Naive thymus-derived CD4-positive, alpha-beta T cell (primary cell): Measurements from ENCODE around the gene CFAP57. TPM values are rescaled to one million over a fixed set of nuclear protein-coding genes. Genes with fewer than 3 reads are reported as not detected.

Experiments
- ATAC-seq: fragments of 150-1000 bp; cut with Tn5 transposase; 2 replicates; pipeline ENCODE4 v1.10.0; 2021; ENCODE audit warnings: mild to moderate bottlenecking, moderate library complexity
- CTCF ChIA-PET: fragments of 350-600 bp; sonication (Branson Sonifier 250); formaldehyde crosslinking; loops from one replicate; lab custom pipeline; 2021; ENCODE audit warnings: antibody characterized with exemption; lab: Charles Lee
- POLR2A ChIA-PET: fragments of 350-600 bp; sonication (Branson Sonifier 250); formaldehyde crosslinking; loops from one replicate; lab custom pipeline; 2021; ENCODE audit warnings: antibody characterized with exemption, inconsistent platforms; lab: Charles Lee
- DNase-seq, 9 donors: peaks; one replicate each; pipeline versions ENCODE4 v3.0.0 to v3.0.0-alpha.2; 2020 to 2022; ENCODE audit warnings: mixed read lengths in 1 of 9
- H3K27ac ChIP-seq: one replicate; pipeline ENCODE4 v1.7.0; 2013; ENCODE audit warnings: mild to moderate bottlenecking, low read depth, low read length, moderate library complexity
- H3K27me3 ChIP-seq, 2 donors: one replicate each; pipeline ENCODE4 v1.7.0; 2013; ENCODE audit warnings: low read length in 2 of 2, mild to moderate bottlenecking in 2 of 2, moderate library complexity in 2 of 2; ENCODE audit not compliant: control insufficient read depth in 2 of 2, insufficient read depth in 2 of 2
- H3K36me3 ChIP-seq, 3 experiments: 1 replicate in 2 of 3; 2 replicates in 1 of 3; pipeline ENCODE4 v1.7.0; 2013; ENCODE audit warnings: low read length in 3 of 3, mild to moderate bottlenecking in 3 of 3, moderate library complexity in 1 of 3; ENCODE audit not compliant: insufficient read depth in 3 of 3, control insufficient read depth in 2 of 3
- H3K4me1 ChIP-seq, 2 donors: one replicate each; pipeline ENCODE4 v1.7.0; 2013; ENCODE audit warnings: low read length in 2 of 2, mild to moderate bottlenecking in 2 of 2, moderate library complexity in 1 of 2; ENCODE audit not compliant: control insufficient read depth in 2 of 2, insufficient read depth in 2 of 2
- H3K4me3 ChIP-seq: 2 replicates; pipeline ENCODE4 v1.7.0; 2013; ENCODE audit warnings: mild to moderate bottlenecking, low read length
- H3K9me3 ChIP-seq, 3 experiments: 1 replicate in 2 of 3; 2 replicates in 1 of 3; pipeline ENCODE4 v1.7.0; 2013; ENCODE audit warnings: low read length in 3 of 3; ENCODE audit not compliant: control insufficient read depth in 2 of 3
- H3K27ac Mint-ChIP-seq, 9 donors: one replicate each; pipeline ENCODE4 v1.8.0; 2020 to 2022; ENCODE audit warnings: mixed read lengths in 9 of 9, mild to moderate bottlenecking in 8 of 9, moderate library complexity in 5 of 9, inconsistent platforms in 2 of 9
- H3K27me3 Mint-ChIP-seq, 5 donors: one replicate each; pipeline ENCODE4 v1.8.0; 2021 to 2022; ENCODE audit warnings: mixed read lengths in 5 of 5, mild to moderate bottlenecking in 1 of 5
- H3K36me3 Mint-ChIP-seq, 5 donors: one replicate each; pipeline ENCODE4 v1.8.0; 2020 to 2022; ENCODE audit warnings: mixed read lengths in 5 of 5, mild to moderate bottlenecking in 3 of 5, inconsistent platforms in 1 of 5
- H3K4me1 Mint-ChIP-seq, 7 donors: one replicate each; pipeline ENCODE4 v1.8.0; 2020 to 2022; ENCODE audit warnings: mixed read lengths in 7 of 7, mild to moderate bottlenecking in 3 of 7, inconsistent platforms in 1 of 7
- H3K4me3 Mint-ChIP-seq, 10 donors: one replicate each; pipeline ENCODE4 v1.8.0; 2020 to 2022; ENCODE audit warnings: mild to moderate bottlenecking in 10 of 10, mixed read lengths in 10 of 10, moderate library complexity in 6 of 10, inconsistent platforms in 2 of 10
- H3K9me3 Mint-ChIP-seq, 11 donors: one replicate each; pipeline ENCODE4 v1.8.0; 2020 to 2022; ENCODE audit warnings: mixed read lengths in 11 of 11, mild to moderate bottlenecking in 4 of 11, inconsistent platforms in 1 of 11, moderate library complexity in 1 of 11
- intact Hi-C, 2 donors: fragments of 100-400 bp; cut with micrococcal nuclease; formaldehyde crosslinking; loops; one replicate each; pipeline ENCODE4 v1.15.1; 2023
- polyA plus RNA-seq, 2 donors: library from polyadenylated mRNA; unstranded; fragments of 300-500 nt; fragmentation: Illumina TruSeq; gene quantifications; one replicate each; pipeline ENCODE4 v1.2.3, GENCODE V29; 2021
- total RNA-seq, 6 experiments: library from RNA in 5 of 6; stranded (reverse) in 5 of 6; gene quantifications; 1 replicate in 5 of 6; 2 replicates in 1 of 6; pipeline ENCODE4 v1.2.3 and lab custom pipeline; 2021 to 2026

CFAP57 gene
- total and polyA plus RNA-seq, 7 experiments from 2014 or later = 0.07 TPM; not detected in 6

- Histone ChIP-seq H3K4me1 (peaks cover 0 to 2% of the 10 kb centered on the region in 2 donors), H3K27ac (no peak overlapping the region), H3K27me3 (no peaks in the 10 kb centered on the region), H3K36me3 (no peaks in the 10 kb centered on the region), H3K9me3 (no peaks in the 10 kb centered on the region), H3K4me3 (no peak overlapping the region)
- DNase-seq (no peak), ATAC-seq (no peak)
- ChIA-PET CTCF (no interaction called here), POLR2A (no interaction called here)
- Mint-ChIP-seq H3K27me3 (peaks cover 0 to 38% (median 5%) of the 10 kb centered on the region in 5 donors), H3K9me3 (peaks cover 0 to 15% (median 6%) of the 10 kb centered on the region in 11 donors), H3K27ac (no peak overlapping the region), H3K4me3 (no peak overlapping the region), H3K4me1 (peaks cover 0 to 8% (median 5%) of the 10 kb centered on the region in 7 donors), H3K36me3 (peaks cover 0 to 9% (median 0%) of the 10 kb centered on the region in 5 donors)
- intact Hi-C loops = no loop called here
These were observed 93.3 kb downstream of the CFAP57 start for GRCh38 chr1:43265431-43265830.

- H3K4me3 ChIP-seq = no peak overlapping the region
- Mint-ChIP-seq H3K4me1 (peaks cover 3 to 23% (median 13%) of the 10 kb centered on the region in 7 donors), H3K36me3 (peaks cover 0 to 5% (median 0%) of the 10 kb centered on the region in 5 donors), H3K9me3 (peaks cover 0 to 14% (median 6%) of the 10 kb centered on the region in 11 donors), H3K27me3 (peaks cover 0 to 39% (median 13%) of the 10 kb centered on the region in 5 donors), H3K27ac (no peak overlapping the region), H3K4me3 (no peak overlapping the region)
- no peak for DNase-seq
- intact Hi-C loops = no loop called here
- H3K4me1 ChIP-seq = peaks cover 0 to 7% of the 10 kb centered on the region in 2 donors
- ChIA-PET POLR2A (no interaction called here), CTCF (no interaction called here)
- no peaks in the 10 kb centered on the region for H3K36me3 ChIP-seq
- no peak overlapping the region for H3K27ac ChIP-seq
- no peak for ATAC-seq
- no peaks in the 10 kb centered on the region for H3K9me3 ChIP-seq
- no peaks in the 10 kb centered on the region for H3K27me3 ChIP-seq
These were observed 94.8 kb downstream of the CFAP57 start for GRCh38 chr1:43266881-43267280.

- Mint-ChIP-seq H3K9me3 (peaks cover 0 to 14% (median 6%) of the 10 kb centered on the region in 11 donors), H3K36me3 (peaks cover 0 to 5% (median 0%) of the 10 kb centered on the region in 5 donors), H3K27me3 (peaks cover 0 to 39% (median 13%) of the 10 kb centered on the region in 5 donors), H3K4me3 (no peak overlapping the region), H3K4me1 (peaks cover 3 to 24% (median 13%) of the 10 kb centered on the region in 7 donors), H3K27ac (no peak overlapping the region)
- no peak for DNase-seq
- H3K9me3 ChIP-seq = no peaks in the 10 kb centered on the region
- CTCF ChIA-PET = no interaction called here
- H3K27ac ChIP-seq = no peak overlapping the region
- H3K27me3 ChIP-seq = no peaks in the 10 kb centered on the region
- no peaks in the 10 kb centered on the region for H3K36me3 ChIP-seq
- POLR2A ChIA-PET = no interaction called here
- H3K4me3 ChIP-seq = no peak overlapping the region
- H3K4me1 ChIP-seq = peaks cover 0 to 7% of the 10 kb centered on the region in 2 donors
- intact Hi-C loops = no loop called here
- ATAC-seq = no peak
These were observed 95.2 kb downstream of the CFAP57 start for GRCh38 chr1:43267291-43267805.

GRCh38 chr1:43267818-43268425 is 95.8 kb downstream of the CFAP57 start:
- no peaks in the 10 kb centered on the region for H3K36me3 ChIP-seq
- H3K4me3 ChIP-seq = no peak overlapping the region
- Mint-ChIP-seq H3K4me3 (no peak overlapping the region), H3K4me1 (peaks cover 3 to 24% (median 13%) of the 10 kb centered on the region in 7 donors), H3K9me3 (peaks cover 0 to 11% (median 6%) of the 10 kb centered on the region in 11 donors), H3K27ac (no peak overlapping the region), H3K27me3 (peaks cover 0 to 35% (median 13%) of the 10 kb centered on the region in 5 donors), H3K36me3 (peaks cover 0 to 5% (median 0%) of the 10 kb centered on the region in 5 donors)
- ATAC-seq = no peak
- no peak overlapping the region for H3K27ac ChIP-seq
- ChIA-PET POLR2A (no interaction called here), CTCF (no interaction called here)
- intact Hi-C loops = no loop called here
- H3K27me3 ChIP-seq = no peaks in the 10 kb centered on the region
- H3K9me3 ChIP-seq = no peaks in the 10 kb centered on the region
- peaks cover 0 to 7% of the 10 kb centered on the region in 2 donors for H3K4me1 ChIP-seq
- no peak for DNase-seq

GRCh38 chr1:43269627-43270375 is 97.7 kb downstream of the CFAP57 start, which contains the start of gene TMEM125:
TMEM125 (plus strand) TSS chr1:43269983; CDS start chr1:43272723, 2,740 bp downstream.
- POLR2A ChIA-PET = no interaction called here
- Mint-ChIP-seq H3K27ac (peak within 1 kb of the TSS in 3 of 9 donors; percentile 9 to 46 (median 38)), H3K9me3 (peaks cover 0 to 6% (median 3%) of the 10 kb centered on the region in 11 donors), H3K27me3 (peaks cover 0 to 31% (median 13%) of the 10 kb centered on the region in 5 donors), H3K36me3 (peaks cover 0 to 6% (median 5%) of the 10 kb centered on the region in 5 donors), H3K4me3 (peak within 1 kb of the TSS; percentile 17 to 79 (median 64)), H3K4me1 (peaks cover 11 to 33% (median 22%) of the 10 kb centered on the region in 7 donors)
- DNase-seq (no peak), ATAC-seq (no peak)
- Histone ChIP-seq H3K36me3 (no peaks in the 10 kb centered on the region), H3K27me3 (no peaks in the 10 kb centered on the region), H3K27ac (no peak within 1 kb of the TSS), H3K4me1 (peaks cover 9 to 14% of the 10 kb centered on the region in 2 donors), H3K4me3 (no peak within 1 kb of the TSS), H3K9me3 (no peaks in the 10 kb centered on the region)
- intact Hi-C loops = no loop called here
- CTCF ChIA-PET = interaction anchor here (0.5 kb wide), 1 partner anchor 291 kb away, joined by 3 read pairs; no protein-coding TSS in a partner anchor

GRCh38 chr1:43270421-43271095 is 98.4 kb downstream of the CFAP57 start:
- no peaks in the 10 kb centered on the region for H3K9me3 ChIP-seq
- POLR2A ChIA-PET = no interaction called here
- intact Hi-C loops = no loop called here

More at GRCh38 chr1:43270421-43271095, 98.4 kb downstream of the CFAP57 start:
- Mint-ChIP-seq H3K4me1 (peaks cover 14 to 41% (median 30%) of the 10 kb centered on the region in 7 donors), H3K27me3 (peaks cover 0 to 31% (median 13%) of the 10 kb centered on the region in 5 donors), H3K9me3 (peaks cover 1 to 13% (median 4%) of the 10 kb centered on the region in 11 donors), H3K27ac (peak overlapping the region in 2 of 9 donors; percentile 38 to 57), H3K36me3 (peaks cover 0 to 11% (median 5%) of the 10 kb centered on the region in 5 donors), H3K4me3 (peak overlapping the region; percentile 17 to 79 (median 64))
- no peaks in the 10 kb centered on the region for H3K36me3 ChIP-seq
- H3K27me3 ChIP-seq = no peaks in the 10 kb centered on the region
- H3K27ac ChIP-seq = no peak overlapping the region
- peak; percentile 19 for ATAC-seq
- no peak overlapping the region for H3K4me3 ChIP-seq
- peaks cover 9 to 17% of the 10 kb centered on the region in 2 donors for H3K4me1 ChIP-seq
- DNase-seq = peak in 1 of 9 donors; percentile 4
- CTCF ChIA-PET = no interaction called here
